ENCODE data around the gene ODF4. TPM values are rescaled to one million over a fixed set of nuclear protein-coding genes. Genes with fewer than 3 reads are reported as not detected.

The ODF4 gene
- total and polyA plus RNA-seq, 4 donors, result not detected

- DNase-seq (ENCODE audit: low spot score), result no peak
- Histone ChIP-seq H3K4me1 (ENCODE audit: control insufficient read depth in 4 of 4, insufficient read depth in 4 of 4, low read length in 3 of 4) (peaks cover 0 to 8% (median 3%) of the 10 kb centered on the region in 4 donors), H3K27me3 (ENCODE audit: control insufficient read depth in 4 of 4, insufficient read depth in 4 of 4, low read length in 3 of 4) (peaks cover 0 to 3% (median 1%) of the 10 kb centered on the region in 4 donors), H3K36me3 (ENCODE audit: control insufficient read depth in 4 of 4, insufficient read depth in 3 of 4, low read depth in 1 of 4, low read length in 3 of 4) (no peaks in the 10 kb centered on the region), H3K27ac (ENCODE audit: low read depth in 1 of 2, low read length in 2 of 2) (no peak overlapping the region), H3K9me3 (ENCODE audit: control insufficient read depth in 4 of 4, low read length in 3 of 4) (no peaks in the 10 kb centered on the region), H3K9ac (ENCODE audit: low read depth in 1 of 2, low read length in 2 of 2) (no peak overlapping the region), H3K4me3 (ENCODE audit: low read depth in 1 of 3, low read length in 3 of 3) (no peak overlapping the region)
- TF ChIP-seq FOXA2 (IDR thresholded peaks at IDR 0.05) (no peak), GABPA (IDR thresholded peaks at IDR 0.05 in 1 of 2, conservative IDR thresholded peaks at IDR 0.05 in 1 of 2) (no peak), RAD21 (IDR thresholded peaks at IDR 0.05) (no peak), SP1 (IDR thresholded peaks at IDR 0.05) (no peak), HNF4A (conservative IDR thresholded peaks at IDR 0.05) (no peak), EGR1 (IDR thresholded peaks at IDR 0.05; ENCODE audit: low read depth in 2 of 2) (no peak), CTCF (IDR thresholded peaks at IDR 0.05; ENCODE audit: low read depth, low read length, missing input control) (no peak), MAX (IDR thresholded peaks at IDR 0.05) (no peak), JUND (IDR thresholded peaks at IDR 0.05) (no peak), YY1 (IDR thresholded peaks at IDR 0.05) (no peak), ZBTB33 (IDR thresholded peaks at IDR 0.05) (no peak), FOXA1 (IDR thresholded peaks at IDR 0.05) (no peak), TAF1 (conservative IDR thresholded peaks at IDR 0.05) (no peak), ATF3 (IDR thresholded peaks at IDR 0.05) (no peak)
- WGBS, result 41% methylated on average over 26 of the region's 26 CpGs
Observed at GRCh38 chr17:8315764-8316217, 23.8 kb upstream of the ODF4 start.

- H3K4me3 ChIP-seq (ENCODE audit: low read depth in 1 of 3, low read length in 3 of 3), result no peak overlapping the region
- H3K27me3 ChIP-seq (ENCODE audit: control insufficient read depth in 4 of 4, insufficient read depth in 4 of 4, low read length in 3 of 4), result no peaks in the 10 kb centered on the region
- H3K27ac ChIP-seq (ENCODE audit: low read depth in 1 of 2, low read length in 2 of 2), result no peak overlapping the region
- DNase-seq (ENCODE audit: low spot score), result no peak
- WGBS, result 78% methylated on average over 24 of the region's 24 CpGs
- H3K36me3 ChIP-seq (ENCODE audit: control insufficient read depth in 4 of 4, insufficient read depth in 3 of 4, low read depth in 1 of 4, low read length in 3 of 4), result no peaks in the 10 kb centered on the region
- no peak overlapping the region for H3K9ac ChIP-seq (ENCODE audit: low read depth in 1 of 2, low read length in 2 of 2)
- H3K4me1 ChIP-seq (ENCODE audit: control insufficient read depth in 4 of 4, insufficient read depth in 4 of 4, low read length in 3 of 4), result peaks cover 0 to 8% (median 3%) of the 10 kb centered on the region in 4 donors
- no peaks in the 10 kb centered on the region for H3K9me3 ChIP-seq (ENCODE audit: control insufficient read depth in 4 of 4, low read length in 3 of 4)
- TF ChIP-seq JUND (IDR thresholded peaks at IDR 0.05), result no peak
- no peak for TF ChIP-seq RXRA (IDR thresholded peaks at IDR 0.05)
- TF ChIP-seq FOXA2 (IDR thresholded peaks at IDR 0.05), result no peak
- TF ChIP-seq SP1 (IDR thresholded peaks at IDR 0.05), result no peak
- no peak for TF ChIP-seq EGR1 (IDR thresholded peaks at IDR 0.05; ENCODE audit: low read depth in 2 of 2)
- TF ChIP-seq CTCF (IDR thresholded peaks at IDR 0.05; ENCODE audit: low read depth, low read length, missing input control), result no peak
- no peak for TF ChIP-seq NR2F2 (IDR thresholded peaks at IDR 0.05)
- TF ChIP-seq MAX (IDR thresholded peaks at IDR 0.05), result no peak
- no peak for TF ChIP-seq HNF4G (IDR thresholded peaks at IDR 0.05)
- TF ChIP-seq HNF4A (conservative IDR thresholded peaks at IDR 0.05), result no peak
- no peak for TF ChIP-seq RAD21 (IDR thresholded peaks at IDR 0.05)
- no peak for TF ChIP-seq TAF1 (conservative IDR thresholded peaks at IDR 0.05)
- no peak for TF ChIP-seq ZBTB33 (IDR thresholded peaks at IDR 0.05)
- TF ChIP-seq YY1 (IDR thresholded peaks at IDR 0.05), result no peak
Observed at GRCh38 chr17:8318010-8318935, 21.4 kb upstream of the ODF4 start.

All from liver (tissue), 9 donors.